MM.1S (cell line): ENCODE measurements around the gene F13A1.

Experiments
- DNase-seq: peaks from one replicate; pipeline ENCODE4 v3.0.0-alpha.2; 2015
- H2AFZ ChIP-seq: fragments of 300-600 bp; sonication (generic); 2 replicates; pipeline ENCODE4 v1.6.0; 2016; ENCODE audit warnings: antibody characterized with exemption, low read length
- H3F3A ChIP-seq: fragments of 300-600 bp; sonication (generic); 2 replicates; pipeline ENCODE4 v1.6.1; 2016; ENCODE audit warnings: mild to moderate bottlenecking, antibody characterized with exemption, low read length, moderate library complexity, mixed read lengths; ENCODE audit not compliant: insufficient read depth
- H3K27ac ChIP-seq: fragments of 300-600 bp; sonication (generic); 2 replicates; pipeline ENCODE4 v1.5.1; 2016; ENCODE audit warnings: mild to moderate bottlenecking, low read length
- H3K27me3 ChIP-seq: fragments of 300-600 bp; sonication (generic); replicated peaks from 2 replicates; pipeline ENCODE4 v1.6.0; 2016; ENCODE audit warnings: low read length; ENCODE audit not compliant: insufficient read depth
- H3K36me3 ChIP-seq: fragments of 300-600 bp; sonication (generic); replicated peaks from 2 replicates; pipeline ENCODE4 v1.6.1; 2016; ENCODE audit warnings: mild to moderate bottlenecking, low read length, mixed read lengths; ENCODE audit not compliant: insufficient read depth
- H3K4me1 ChIP-seq: fragments of 300-600 bp; sonication (generic); 2 replicates; pipeline ENCODE4 v1.6.1; 2016; ENCODE audit warnings: low read length, mixed read lengths
- H3K4me2 ChIP-seq: fragments of 300-600 bp; sonication (generic); 2 replicates; pipeline ENCODE4 v1.6.0; 2016; ENCODE audit warnings: low read depth, low read length
- H3K4me3 ChIP-seq: fragments of 300-600 bp; sonication (generic); 2 replicates; pipeline ENCODE4 v1.5.1; 2016; ENCODE audit warnings: low read length, mixed read lengths
- H3K79me2 ChIP-seq: fragments of 300-600 bp; sonication (generic); 2 replicates; pipeline ENCODE4 v1.6.1; 2016; ENCODE audit warnings: mixed run types, low read length, mixed read lengths
- H3K9ac ChIP-seq: fragments of 300-600 bp; sonication (generic); 2 replicates; pipeline ENCODE4 v1.6.1; 2016; ENCODE audit warnings: low read length, mixed read lengths
- H3K9me2 ChIP-seq: fragments of 300-600 bp; sonication (generic); replicated peaks from 2 replicates; pipeline ENCODE4 v1.6.1; 2016; ENCODE audit warnings: mild to moderate bottlenecking, low read length, mixed read lengths; ENCODE audit not compliant: insufficient read depth
- H3K9me3 ChIP-seq: fragments of 300-600 bp; sonication (generic); replicated peaks from 2 replicates; pipeline ENCODE4 v1.6.1; 2016; ENCODE audit warnings: mild to moderate bottlenecking, low read length, mixed read lengths; ENCODE audit not compliant: insufficient read depth
- H4K20me1 ChIP-seq: fragments of 300-600 bp; sonication (generic); 2 replicates; pipeline ENCODE4 v1.6.1; 2016; ENCODE audit warnings: mild to moderate bottlenecking, low read length, moderate library complexity, mixed read lengths; ENCODE audit not compliant: insufficient read depth
- CTCF ChIP-seq: fragments of 300-600 bp; sonication (generic); IDR thresholded peaks from 2 replicates; pipeline ENCODE4 v1.5.1; 2016; ENCODE audit warnings: antibody characterized with exemption, low read length, mixed read lengths
- EZH2 ChIP-seq: fragments of 300-600 bp; sonication (generic); optimal IDR thresholded peaks from 2 replicates; pipeline ENCODE3; 2017; ENCODE audit warnings: low read depth, mild to moderate bottlenecking, antibody characterized with exemption, low read length, mixed read lengths
- EZH2phosphoT487 ChIP-seq: fragments of 300-600 bp; sonication (generic); IDR thresholded peaks from 2 replicates; pipeline ENCODE4 v1.6.1; 2018; ENCODE audit warnings: antibody characterized with exemption, low read length

F13A1 gene

DNA sequence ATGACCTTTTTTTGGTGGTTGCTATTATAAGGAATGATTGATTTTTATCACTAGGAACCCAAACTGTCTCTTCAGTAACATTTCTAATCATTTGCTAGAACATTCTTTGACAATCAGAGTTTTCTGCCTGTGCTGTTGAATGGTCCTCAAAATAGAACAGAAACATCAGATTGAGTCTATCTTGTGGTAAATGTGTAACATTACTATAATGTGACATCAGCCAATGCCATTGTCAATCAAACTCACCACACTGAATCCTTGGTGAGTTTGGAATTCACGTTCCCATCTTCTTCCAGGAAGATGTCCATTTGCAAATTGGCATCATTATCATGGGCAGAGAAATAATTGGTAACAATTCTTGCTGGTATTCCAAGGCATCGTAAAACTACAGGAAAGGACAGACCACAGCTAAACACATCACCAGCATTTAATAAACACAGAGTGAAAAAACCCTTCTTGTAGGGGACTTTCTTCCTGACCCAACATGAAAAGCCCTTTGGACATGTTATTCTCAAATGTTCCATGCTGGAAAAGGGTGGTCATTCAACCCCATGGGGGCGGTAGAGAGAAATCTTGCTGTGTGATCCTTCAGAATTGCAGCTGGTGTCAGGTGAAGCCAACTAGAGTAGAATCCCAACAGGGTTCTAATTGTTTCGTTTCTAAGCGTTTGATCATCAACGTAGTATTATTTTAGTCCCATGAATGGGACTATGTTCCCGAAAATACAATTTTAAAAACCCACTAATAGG is 98.5 kb downstream of the F13A1 start:
- H2AFZ ChIP-seq: no peak overlapping the region
- DNase-seq: no peak
- no peaks in the 10 kb centered on the region for H3K9me2 ChIP-seq

DNA sequence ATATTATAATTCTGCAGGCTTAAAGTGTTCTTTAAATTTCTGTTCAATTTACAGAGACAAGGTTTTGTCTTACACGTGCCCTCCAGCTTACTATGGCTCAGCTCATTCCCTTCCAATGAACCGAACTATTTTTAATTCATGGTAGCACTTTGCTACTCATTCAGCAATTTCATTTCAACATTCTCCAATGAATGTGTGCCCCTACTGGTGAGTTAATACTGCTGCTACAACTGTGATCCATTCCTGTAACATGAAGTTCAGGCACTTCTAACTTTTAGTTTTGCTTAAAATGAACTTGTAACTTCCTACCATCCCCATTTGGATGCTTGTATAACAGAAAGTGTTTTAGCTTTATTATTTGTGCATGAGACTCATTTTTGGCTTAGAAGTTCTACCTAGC is 99.7 kb downstream of the F13A1 start:
- H4K20me1 ChIP-seq: no peaks in the 10 kb centered on the region
- H2AFZ ChIP-seq: no peak overlapping the region
- no peaks in the 10 kb centered on the region for H3F3A ChIP-seq
- H3K36me3 ChIP-seq: no peaks in the 10 kb centered on the region
- no peaks in the 10 kb centered on the region for H3K79me2 ChIP-seq
- H3K9me3 ChIP-seq: no peaks in the 10 kb centered on the region
- no peaks in the 10 kb centered on the region for H3K4me1 ChIP-seq
- H3K27ac ChIP-seq: no peak overlapping the region
- DNase-seq: peak; percentile 9
- no peaks in the 10 kb centered on the region for H3K27me3 ChIP-seq
- H3K9ac ChIP-seq: no peak overlapping the region
- no peak overlapping the region for H3K4me3 ChIP-seq
- peak; percentile 38; the same call in 1 of the 2 replicates for TF ChIP-seq CTCF
- TF ChIP-seq EZH2: no peak
- H3K4me2 ChIP-seq: no peak overlapping the region
- no peaks in the 10 kb centered on the region for H3K9me2 ChIP-seq

More for the DNA sequence above, 98.5 kb downstream of the F13A1 start:
- Histone ChIP-seq H3K4me3 (no peak overlapping the region), H3K9me3 (no peaks in the 10 kb centered on the region), H3K4me1 (no peaks in the 10 kb centered on the region), H3K9ac (no peak overlapping the region), H3K27me3 (no peaks in the 10 kb centered on the region), H4K20me1 (no peaks in the 10 kb centered on the region), H3K36me3 (no peaks in the 10 kb centered on the region), H3K27ac (no peak overlapping the region), H3K79me2 (no peaks in the 10 kb centered on the region), H3K4me2 (no peak overlapping the region), H3F3A (no peaks in the 10 kb centered on the region)
- TF ChIP-seq CTCF (peak; percentile 35), EZH2phosphoT487 (no peak)

GRCh38 chr6:6219716-6220115 is 100.7 kb downstream of the F13A1 start:
- Histone ChIP-seq H3K79me2 (no peaks in the 10 kb centered on the region), H4K20me1 (no peaks in the 10 kb centered on the region), H3K4me3 (no peak overlapping the region), H3K4me1 (no peaks in the 10 kb centered on the region), H3K27me3 (no peaks in the 10 kb centered on the region), H3F3A (no peaks in the 10 kb centered on the region), H3K9me2 (no peaks in the 10 kb centered on the region), H3K36me3 (no peaks in the 10 kb centered on the region), H3K9ac (no peak overlapping the region), H3K4me2 (no peak overlapping the region), H3K9me3 (no peaks in the 10 kb centered on the region), H2AFZ (no peak overlapping the region), H3K27ac (no peak overlapping the region)
- no peak for DNase-seq
- no peak for TF ChIP-seq EZH2phosphoT487
- no peak for TF ChIP-seq EZH2
- no peak for TF ChIP-seq CTCF
